GM23338 (cell line): ENCODE results near the gene OOSP3. TPM values are rescaled to one million over a fixed set of nuclear protein-coding genes. Genes with fewer than 3 reads are reported as not detected.

Experiments used
- ATAC-seq: fragments of 200-7000 bp; cut with Tn5 transposase; 3 replicates; pipeline ENCODE4 v1.9.1; 2020
- DNase-seq: peaks from one replicate; pipeline ENCODE4 v3.0.0-alpha.2; 2015; ENCODE audit warnings: low spot score
- H2AFZ ChIP-seq: fragments of 200-600 bp; sonication (generic); 2 replicates; pipeline ENCODE4 v1.8.0; 2016; ENCODE audit warnings: antibody characterized with exemption, mild to moderate bottlenecking, moderate library complexity
- H3F3A ChIP-seq: fragments of 200-600 bp; sonication (generic); replicated peaks from 2 replicates; pipeline ENCODE4 v1.8.0; 2017; ENCODE audit warnings: antibody characterized with exemption, mixed run types, low read depth
- H3K27ac ChIP-seq: fragments of 200-600 bp; sonication (generic); 2 replicates; pipeline ENCODE4 v1.6.1; 2016; ENCODE audit warnings: low read depth
- H3K27me3 ChIP-seq: fragments of 200-600 bp; sonication (generic); 2 replicates; pipeline ENCODE4 v1.8.0; 2016; ENCODE audit warnings: mild to moderate bottlenecking, mixed run types, moderate library complexity; ENCODE audit not compliant: insufficient read depth
- H3K36me3 ChIP-seq: fragments of 200-600 bp; sonication (generic); 2 replicates; pipeline ENCODE4 v1.8.0; 2016; ENCODE audit warnings: mild to moderate bottlenecking; ENCODE audit not compliant: insufficient read depth
- H3K4me1 ChIP-seq: fragments of 200-600 bp; sonication (generic); 2 replicates; pipeline ENCODE4 v1.8.0; 2016; ENCODE audit warnings: mild to moderate bottlenecking, moderate library complexity; ENCODE audit not compliant: insufficient read depth
- H3K4me2 ChIP-seq: fragments of 200-600 bp; sonication (generic); 2 replicates; pipeline ENCODE4 v1.7.1; 2017; ENCODE audit warnings: mixed run types
- H3K4me3 ChIP-seq: fragments of 200-600 bp; sonication (generic); 2 replicates; pipeline ENCODE4 v1.6.1; 2016; ENCODE audit warnings: mixed run types
- H3K79me2 ChIP-seq: fragments of 200-600 bp; sonication (generic); replicated peaks from 2 replicates; pipeline ENCODE4 v1.8.0; 2017; ENCODE audit warnings: mild to moderate bottlenecking; ENCODE audit not compliant: insufficient read depth
- H3K9me2 ChIP-seq: fragments of 200-600 bp; sonication (generic); 2 replicates; pipeline ENCODE4 v1.8.0; 2017; ENCODE audit not compliant: insufficient read depth
- H4K20me1 ChIP-seq: fragments of 200-600 bp; sonication (generic); replicated peaks from 2 replicates; pipeline ENCODE4 v1.8.0; 2017; ENCODE audit warnings: mild to moderate bottlenecking; ENCODE audit not compliant: insufficient read depth
- H3K27ac Mint-ChIP-seq: 2 replicates; pipeline ENCODE4 v1.8.0; 2020; ENCODE audit warnings: inconsistent platforms, mild to moderate bottlenecking, moderate library complexity, mixed read lengths
- H3K27me3 Mint-ChIP-seq: 3 replicates; pipeline ENCODE4 v1.8.0; 2022; ENCODE audit warnings: low read depth, mild to moderate bottlenecking, moderate library complexity, mixed read lengths, inconsistent platforms; ENCODE audit not compliant: insufficient read depth, poor library complexity
- H3K36me3 Mint-ChIP-seq: 3 replicates; pipeline ENCODE4 v1.8.0; 2021; ENCODE audit warnings: low read depth, mild to moderate bottlenecking, inconsistent platforms, moderate library complexity, mixed read lengths
- H3K4me1 Mint-ChIP-seq: 3 replicates; pipeline ENCODE4 v1.8.0; 2020; ENCODE audit warnings: mild to moderate bottlenecking, inconsistent platforms, mixed read lengths
- H3K4me3 Mint-ChIP-seq: 3 replicates; pipeline ENCODE4 v1.8.0; 2021; ENCODE audit warnings: moderate library complexity, mild to moderate bottlenecking, inconsistent platforms, mixed read lengths
- H3K9me3 Mint-ChIP-seq: 3 replicates; pipeline ENCODE4 v1.8.0; 2020; ENCODE audit warnings: moderate library complexity, mild to moderate bottlenecking, inconsistent platforms, mixed read lengths
- CREB1 ChIP-seq: fragments of 250-450 bp; sonication (Bioruptor Pico); IDR thresholded peaks from 2 replicates; pipeline ENCODE4 v1.5.0; 2020; ENCODE audit warnings: low read depth, mild to moderate bottlenecking, moderate library complexity
- EZH2 ChIP-seq: fragments of 200-600 bp; sonication (generic); IDR thresholded peaks from one replicate; pipeline ENCODE4 v1.8.0; 2017; ENCODE audit warnings: antibody characterized with exemption, mild to moderate bottlenecking, low read depth; ENCODE audit not compliant: unreplicated experiment
- EZH2phosphoT487 ChIP-seq: fragments of 200-600 bp; sonication (generic); IDR thresholded peaks from one replicate; pipeline ENCODE4 v1.8.1; 2018; ENCODE audit warnings: antibody characterized with exemption; ENCODE audit not compliant: unreplicated experiment
- JUNB ChIP-seq: IDR thresholded peaks from one replicate; pipeline ENCODE4 v1.6.1; 2016; ENCODE audit warnings: antibody characterized with exemption; ENCODE audit not compliant: unreplicated experiment
- NANOG ChIP-seq: IDR thresholded peaks from 2 replicates; pipeline ENCODE4 v1.6.1; 2016; ENCODE audit warnings: antibody characterized with exemption, borderline replicate concordance
- POLR2AphosphoS5 ChIP-seq: IDR thresholded peaks from 2 replicates; pipeline ENCODE4 v1.6.1; 2016; ENCODE audit warnings: antibody characterized with exemption, low read depth
- STAT1 ChIP-seq: IDR thresholded peaks from one replicate; pipeline ENCODE4 v1.6.1; 2016; ENCODE audit warnings: antibody characterized with exemption; ENCODE audit not compliant: unreplicated experiment
- ZNF114 ChIP-seq: fragments of 250-450 bp; sonication (Bioruptor Pico); IDR thresholded peaks from 2 replicates; pipeline ENCODE4 v1.5.0; 2020; ENCODE audit warnings: mild to moderate bottlenecking, moderate library complexity
- ZNF331 ChIP-seq: fragments of 250-450 bp; sonication (Bioruptor Pico); IDR thresholded peaks from 2 replicates; pipeline ENCODE4 v1.5.0; 2020; ENCODE audit warnings: low read depth, mild to moderate bottlenecking, moderate library complexity
- polyA plus RNA-seq: library from polyadenylated mRNA; unstranded; fragments of >200 nt; fragmentation: Nextera tagmentation; extraction: Ambion mirVana; gene quantifications from 2 replicates; pipeline ENCODE4 v1.2.1, GENCODE V29; 2016
- total RNA-seq: library from RNA; depleted of rRNA; stranded (reverse); fragments of >200 nt; shearing (Covaris generic); gene quantifications from 2 replicates; pipeline ENCODE4 v1.2.3, GENCODE V29; 2014
- TF ChIP-seq, protein P1 (sequence below): IDR thresholded peaks from one replicate; pipeline ENCODE4 v1.6.1; 2018; ENCODE audit warnings: antibody characterized with exemption; ENCODE audit not compliant: unreplicated experiment
- TF ChIP-seq, protein P2 (sequence below): fragments of 250-450 bp; sonication (Bioruptor Pico); IDR thresholded peaks from 2 replicates; pipeline ENCODE4 v1.5.0; 2020; ENCODE audit warnings: mild to moderate bottlenecking, moderate library complexity
- TF ChIP-seq, protein P3 (sequence below): IDR thresholded peaks from 2 replicates; pipeline ENCODE4 v1.6.1; 2016; ENCODE audit warnings: antibody characterized with exemption
- TF ChIP-seq, protein P4 (sequence below), 2 experiments: fragments of 200-600 bp in 1 of 2; sonication (generic) in 1 of 2; conservative IDR thresholded peaks; 2 replicates each; pipeline versions ENCODE4 v1.5.1 to v1.6.1; 2016 to 2017; ENCODE audit warnings: antibody characterized with exemption in 2 of 2, low read depth in 2 of 2, mild to moderate bottlenecking in 2 of 2, moderate library complexity in 1 of 2

OOSP3 gene
- total and polyA plus RNA-seq, 2 experiments from 2014 or later: not detected

DNA sequence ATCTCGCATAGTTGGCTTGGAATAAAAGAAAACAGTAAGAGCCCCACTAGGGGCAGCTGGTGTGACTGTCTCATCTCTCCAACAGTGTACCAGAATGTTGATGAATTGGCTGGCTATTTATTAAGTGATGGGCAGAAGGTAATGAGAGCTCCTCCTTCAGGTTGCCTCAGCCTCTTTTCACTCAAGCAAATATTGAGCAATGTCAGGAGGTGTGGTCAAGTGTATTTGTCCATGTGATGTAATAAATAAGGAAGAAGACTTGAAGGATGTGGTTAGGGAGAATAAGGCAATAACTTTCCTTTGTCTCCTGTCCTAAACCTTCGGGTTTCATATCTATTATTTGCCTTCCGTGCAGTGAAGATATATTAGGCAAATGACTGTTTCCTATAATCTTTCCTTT is 12.2 kb upstream of the OOSP3 start, which contains the start of gene TCN1:
TSS of gene TCN1 (minus strand) at position 91 of the 400 bp plus-strand sequence. CDS start at position 74, 17 bp downstream.
- Histone ChIP-seq H3K4me2 (no peak within 1 kb of the TSS), H2AFZ (no peak within 1 kb of the TSS), H3K4me1 (no peaks in the 10 kb centered on the region), H3K9me2 (no peaks in the 10 kb centered on the region), H3K27ac (no peak within 1 kb of the TSS), H3K27me3 (no peaks in the 10 kb centered on the region), H3F3A (no peaks in the 10 kb centered on the region), H4K20me1 (no peaks in the 10 kb centered on the region), H3K36me3 (no peaks in the 10 kb centered on the region), H3K79me2 (no peaks in the 10 kb centered on the region), H3K4me3 (no peak within 1 kb of the TSS)
- TF ChIP-seq, protein P1, sequence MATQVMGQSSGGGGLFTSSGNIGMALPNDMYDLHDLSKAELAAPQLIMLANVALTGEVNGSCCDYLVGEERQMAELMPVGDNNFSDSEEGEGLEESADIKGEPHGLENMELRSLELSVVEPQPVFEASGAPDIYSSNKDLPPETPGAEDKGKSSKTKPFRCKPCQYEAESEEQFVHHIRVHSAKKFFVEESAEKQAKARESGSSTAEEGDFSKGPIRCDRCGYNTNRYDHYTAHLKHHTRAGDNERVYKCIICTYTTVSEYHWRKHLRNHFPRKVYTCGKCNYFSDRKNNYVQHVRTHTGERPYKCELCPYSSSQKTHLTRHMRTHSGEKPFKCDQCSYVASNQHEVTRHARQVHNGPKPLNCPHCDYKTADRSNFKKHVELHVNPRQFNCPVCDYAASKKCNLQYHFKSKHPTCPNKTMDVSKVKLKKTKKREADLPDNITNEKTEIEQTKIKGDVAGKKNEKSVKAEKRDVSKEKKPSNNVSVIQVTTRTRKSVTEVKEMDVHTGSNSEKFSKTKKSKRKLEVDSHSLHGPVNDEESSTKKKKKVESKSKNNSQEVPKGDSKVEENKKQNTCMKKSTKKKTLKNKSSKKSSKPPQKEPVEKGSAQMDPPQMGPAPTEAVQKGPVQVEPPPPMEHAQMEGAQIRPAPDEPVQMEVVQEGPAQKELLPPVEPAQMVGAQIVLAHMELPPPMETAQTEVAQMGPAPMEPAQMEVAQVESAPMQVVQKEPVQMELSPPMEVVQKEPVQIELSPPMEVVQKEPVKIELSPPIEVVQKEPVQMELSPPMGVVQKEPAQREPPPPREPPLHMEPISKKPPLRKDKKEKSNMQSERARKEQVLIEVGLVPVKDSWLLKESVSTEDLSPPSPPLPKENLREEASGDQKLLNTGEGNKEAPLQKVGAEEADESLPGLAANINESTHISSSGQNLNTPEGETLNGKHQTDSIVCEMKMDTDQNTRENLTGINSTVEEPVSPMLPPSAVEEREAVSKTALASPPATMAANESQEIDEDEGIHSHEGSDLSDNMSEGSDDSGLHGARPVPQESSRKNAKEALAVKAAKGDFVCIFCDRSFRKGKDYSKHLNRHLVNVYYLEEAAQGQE: no peak
- TF ChIP-seq NANOG (no peak), EZH2 (no peak), ZNF114 (CRISPR knock-in tag) (no peak), ZNF331 (no peak), JUNB (no peak), CREB1 (CRISPR knock-in tag) (no peak), STAT1 (no peak), POLR2AphosphoS5 (no peak), EZH2phosphoT487 (no peak)
- TF ChIP-seq, protein P2, sequence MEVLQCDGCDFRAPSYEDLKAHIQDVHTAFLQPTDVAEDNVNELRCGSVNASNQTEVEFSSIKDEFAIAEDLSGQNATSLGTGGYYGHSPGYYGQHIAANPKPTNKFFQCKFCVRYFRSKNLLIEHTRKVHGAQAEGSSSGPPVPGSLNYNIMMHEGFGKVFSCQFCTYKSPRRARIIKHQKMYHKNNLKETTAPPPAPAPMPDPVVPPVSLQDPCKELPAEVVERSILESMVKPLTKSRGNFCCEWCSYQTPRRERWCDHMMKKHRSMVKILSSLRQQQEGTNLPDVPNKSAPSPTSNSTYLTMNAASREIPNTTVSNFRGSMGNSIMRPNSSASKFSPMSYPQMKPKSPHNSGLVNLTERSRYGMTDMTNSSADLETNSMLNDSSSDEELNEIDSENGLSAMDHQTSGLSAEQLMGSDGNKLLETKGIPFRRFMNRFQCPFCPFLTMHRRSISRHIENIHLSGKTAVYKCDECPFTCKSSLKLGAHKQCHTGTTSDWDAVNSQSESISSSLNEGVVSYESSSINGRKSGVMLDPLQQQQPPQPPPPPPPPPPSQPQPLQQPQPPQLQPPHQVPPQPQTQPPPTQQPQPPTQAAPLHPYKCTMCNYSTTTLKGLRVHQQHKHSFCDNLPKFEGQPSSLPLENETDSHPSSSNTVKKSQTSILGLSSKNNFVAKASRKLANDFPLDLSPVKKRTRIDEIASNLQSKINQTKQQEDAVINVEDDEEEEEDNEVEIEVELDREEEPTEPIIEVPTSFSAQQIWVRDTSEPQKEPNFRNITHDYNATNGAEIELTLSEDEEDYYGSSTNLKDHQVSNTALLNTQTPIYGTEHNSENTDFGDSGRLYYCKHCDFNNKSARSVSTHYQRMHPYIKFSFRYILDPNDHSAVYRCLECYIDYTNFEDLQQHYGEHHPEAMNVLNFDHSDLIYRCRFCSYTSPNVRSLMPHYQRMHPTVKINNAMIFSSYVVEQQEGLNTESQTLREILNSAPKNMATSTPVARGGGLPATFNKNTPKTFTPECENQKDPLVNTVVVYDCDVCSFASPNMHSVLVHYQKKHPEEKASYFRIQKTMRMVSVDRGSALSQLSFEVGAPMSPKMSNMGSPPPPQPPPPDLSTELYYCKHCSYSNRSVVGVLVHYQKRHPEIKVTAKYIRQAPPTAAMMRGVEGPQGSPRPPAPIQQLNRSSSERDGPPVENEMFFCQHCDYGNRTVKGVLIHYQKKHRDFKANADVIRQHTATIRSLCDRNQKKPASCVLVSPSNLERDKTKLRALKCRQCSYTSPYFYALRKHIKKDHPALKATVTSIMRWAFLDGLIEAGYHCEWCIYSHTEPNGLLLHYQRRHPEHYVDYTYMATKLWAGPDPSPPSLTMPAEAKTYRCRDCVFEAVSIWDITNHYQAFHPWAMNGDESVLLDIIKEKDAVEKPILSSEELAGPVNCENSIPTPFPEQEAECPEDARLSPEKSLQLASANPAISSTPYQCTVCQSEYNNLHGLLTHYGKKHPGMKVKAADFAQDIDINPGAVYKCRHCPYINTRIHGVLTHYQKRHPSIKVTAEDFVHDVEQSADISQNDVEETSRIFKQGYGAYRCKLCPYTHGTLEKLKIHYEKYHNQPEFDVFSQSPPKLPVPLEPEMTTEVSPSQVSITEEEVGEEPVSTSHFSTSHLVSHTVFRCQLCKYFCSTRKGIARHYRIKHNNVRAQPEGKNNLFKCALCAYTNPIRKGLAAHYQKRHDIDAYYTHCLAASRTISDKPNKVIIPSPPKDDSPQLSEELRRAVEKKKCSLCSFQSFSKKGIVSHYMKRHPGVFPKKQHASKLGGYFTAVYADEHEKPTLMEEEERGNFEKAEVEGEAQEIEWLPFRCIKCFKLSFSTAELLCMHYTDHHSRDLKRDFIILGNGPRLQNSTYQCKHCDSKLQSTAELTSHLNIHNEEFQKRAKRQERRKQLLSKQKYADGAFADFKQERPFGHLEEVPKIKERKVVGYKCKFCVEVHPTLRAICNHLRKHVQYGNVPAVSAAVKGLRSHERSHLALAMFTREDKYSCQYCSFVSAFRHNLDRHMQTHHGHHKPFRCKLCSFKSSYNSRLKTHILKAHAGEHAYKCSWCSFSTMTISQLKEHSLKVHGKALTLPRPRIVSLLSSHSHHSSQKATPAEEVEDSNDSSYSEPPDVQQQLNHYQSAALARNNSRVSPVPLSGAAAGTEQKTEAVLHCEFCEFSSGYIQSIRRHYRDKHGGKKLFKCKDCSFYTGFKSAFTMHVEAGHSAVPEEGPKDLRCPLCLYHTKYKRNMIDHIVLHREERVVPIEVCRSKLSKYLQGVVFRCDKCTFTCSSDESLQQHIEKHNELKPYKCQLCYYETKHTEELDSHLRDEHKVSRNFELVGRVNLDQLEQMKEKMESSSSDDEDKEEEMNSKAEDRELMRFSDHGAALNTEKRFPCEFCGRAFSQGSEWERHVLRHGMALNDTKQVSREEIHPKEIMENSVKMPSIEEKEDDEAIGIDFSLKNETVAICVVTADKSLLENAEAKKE (CRISPR knock-in tag): no peak
- TF ChIP-seq, protein P3, sequence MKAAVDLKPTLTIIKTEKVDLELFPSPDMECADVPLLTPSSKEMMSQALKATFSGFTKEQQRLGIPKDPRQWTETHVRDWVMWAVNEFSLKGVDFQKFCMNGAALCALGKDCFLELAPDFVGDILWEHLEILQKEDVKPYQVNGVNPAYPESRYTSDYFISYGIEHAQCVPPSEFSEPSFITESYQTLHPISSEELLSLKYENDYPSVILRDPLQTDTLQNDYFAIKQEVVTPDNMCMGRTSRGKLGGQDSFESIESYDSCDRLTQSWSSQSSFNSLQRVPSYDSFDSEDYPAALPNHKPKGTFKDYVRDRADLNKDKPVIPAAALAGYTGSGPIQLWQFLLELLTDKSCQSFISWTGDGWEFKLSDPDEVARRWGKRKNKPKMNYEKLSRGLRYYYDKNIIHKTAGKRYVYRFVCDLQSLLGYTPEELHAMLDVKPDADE: no peak
- TF ChIP-seq, protein P4, sequence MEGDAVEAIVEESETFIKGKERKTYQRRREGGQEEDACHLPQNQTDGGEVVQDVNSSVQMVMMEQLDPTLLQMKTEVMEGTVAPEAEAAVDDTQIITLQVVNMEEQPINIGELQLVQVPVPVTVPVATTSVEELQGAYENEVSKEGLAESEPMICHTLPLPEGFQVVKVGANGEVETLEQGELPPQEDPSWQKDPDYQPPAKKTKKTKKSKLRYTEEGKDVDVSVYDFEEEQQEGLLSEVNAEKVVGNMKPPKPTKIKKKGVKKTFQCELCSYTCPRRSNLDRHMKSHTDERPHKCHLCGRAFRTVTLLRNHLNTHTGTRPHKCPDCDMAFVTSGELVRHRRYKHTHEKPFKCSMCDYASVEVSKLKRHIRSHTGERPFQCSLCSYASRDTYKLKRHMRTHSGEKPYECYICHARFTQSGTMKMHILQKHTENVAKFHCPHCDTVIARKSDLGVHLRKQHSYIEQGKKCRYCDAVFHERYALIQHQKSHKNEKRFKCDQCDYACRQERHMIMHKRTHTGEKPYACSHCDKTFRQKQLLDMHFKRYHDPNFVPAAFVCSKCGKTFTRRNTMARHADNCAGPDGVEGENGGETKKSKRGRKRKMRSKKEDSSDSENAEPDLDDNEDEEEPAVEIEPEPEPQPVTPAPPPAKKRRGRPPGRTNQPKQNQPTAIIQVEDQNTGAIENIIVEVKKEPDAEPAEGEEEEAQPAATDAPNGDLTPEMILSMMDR (conservative IDR thresholded peaks at IDR 0.05; ENCODE audit: low read depth in 2 of 2): no peak
- no peak for ATAC-seq
- H3K27me3 Mint-ChIP-seq: no peaks in the 10 kb centered on the region
- H3K27ac Mint-ChIP-seq: no peak within 1 kb of the TSS
- H3K9me3 Mint-ChIP-seq: no peaks in the 10 kb centered on the region; the same call in 2 of the 3 replicates
- DNase-seq: no peak
- H3K36me3 Mint-ChIP-seq: peaks cover 3% of the 10 kb centered on the region; the same call in 1 of the 3 replicates
- no peak within 1 kb of the TSS for H3K4me3 Mint-ChIP-seq
- no peaks in the 10 kb centered on the region for H3K4me1 Mint-ChIP-seq
